ELR (cell line): Measurements from ENCODE around the gene CACNG3.
"Not testable (repeated sequence)": the region's sequence is repeated elsewhere in the genome, so short reads cannot be mapped to it uniquely, and the experiment has no call there.

Source experiments
- DNase-seq: peaks from one replicate; pipeline ENCODE4 v3.0.0-alpha.2; 2015; ENCODE audit warnings: low read depth

CACNG3 gene

DNA sequence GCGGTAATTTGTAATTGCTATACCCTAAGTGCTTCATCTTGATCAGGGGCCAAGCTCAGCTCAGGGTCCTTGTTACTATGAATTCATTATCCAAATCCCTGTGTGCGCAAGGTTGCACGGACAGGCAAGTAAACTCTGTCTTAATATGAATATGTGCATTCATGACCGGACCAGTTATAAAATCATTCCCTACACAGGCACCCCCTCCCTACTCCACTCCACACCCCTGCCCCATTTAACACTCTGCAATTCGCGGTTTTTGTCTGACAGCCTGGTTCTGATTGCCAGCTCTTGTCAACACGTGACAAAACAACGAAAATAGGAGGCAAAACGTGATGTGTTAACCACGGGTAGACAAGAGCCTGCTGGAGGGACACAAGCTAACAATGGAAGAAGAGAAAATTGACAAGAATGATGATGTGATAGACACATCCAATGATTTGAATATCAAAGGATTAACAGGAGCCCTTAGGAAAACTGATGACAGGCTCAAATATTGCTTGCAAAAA is 76.5 kb downstream of the CACNG3 start:
- DNase-seq, result no peak

DNA sequence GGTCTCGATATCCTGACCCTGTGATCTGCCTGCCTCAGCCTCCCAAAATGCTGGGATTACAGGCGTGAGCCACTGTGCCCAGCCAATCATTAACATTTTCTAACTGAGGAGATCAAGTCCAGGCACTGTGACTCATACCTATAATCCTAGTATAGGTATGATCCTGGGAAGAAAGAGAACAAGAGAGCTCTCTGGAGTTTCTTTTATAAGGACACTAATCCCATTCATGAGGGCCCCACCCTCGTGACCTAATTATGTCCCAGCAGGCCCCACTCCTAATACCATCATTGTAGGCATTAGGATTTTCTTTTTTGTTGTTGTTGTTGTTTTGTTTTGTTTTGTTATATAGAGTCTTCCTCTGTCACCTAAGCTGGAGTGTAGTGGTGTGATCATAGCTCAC is 80.4 kb downstream of the CACNG3 start:
- DNase-seq, result no peak

DNA sequence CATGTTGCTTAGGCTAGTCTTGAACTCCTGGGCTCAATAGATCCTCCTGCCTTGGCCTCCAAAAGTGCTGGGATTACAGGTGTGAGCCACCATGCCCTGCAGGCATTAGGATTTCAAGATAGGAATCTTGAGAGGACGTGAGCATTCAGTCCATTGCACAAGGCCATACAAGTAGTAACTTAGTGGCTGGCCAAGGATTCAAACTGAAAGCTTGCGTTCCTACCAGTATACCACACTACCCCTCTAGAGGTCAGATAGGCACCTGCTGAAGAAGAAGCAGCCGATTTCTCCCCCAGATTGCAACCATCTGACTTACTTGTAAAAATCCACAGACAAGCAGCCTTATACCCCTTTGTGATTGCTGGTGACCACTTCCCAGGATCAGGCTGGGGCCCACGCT is 80.9 kb downstream of the CACNG3 start:
- no peak for DNase-seq

DNA sequence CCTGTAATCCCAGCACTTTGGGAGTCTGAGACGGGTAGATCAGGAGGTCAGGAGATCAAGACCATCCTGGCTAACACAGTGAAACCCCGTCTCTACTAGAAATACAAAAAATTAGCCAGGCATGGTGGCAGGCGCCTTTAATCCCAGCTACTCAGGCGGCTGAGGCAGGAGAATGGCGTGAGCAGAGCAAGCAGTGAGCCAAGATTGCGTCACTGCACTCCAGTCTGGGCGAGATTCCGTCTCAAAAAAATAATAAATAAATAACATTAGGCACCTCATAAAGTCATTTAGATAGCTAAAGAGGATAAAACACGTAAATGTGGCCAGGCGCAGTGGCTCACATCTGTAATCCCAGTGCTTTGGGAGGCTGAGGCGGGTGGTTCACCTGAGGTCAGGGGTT is 87.7 kb downstream of the CACNG3 start:
- DNase-seq, result not testable (repeated sequence)

DNA sequence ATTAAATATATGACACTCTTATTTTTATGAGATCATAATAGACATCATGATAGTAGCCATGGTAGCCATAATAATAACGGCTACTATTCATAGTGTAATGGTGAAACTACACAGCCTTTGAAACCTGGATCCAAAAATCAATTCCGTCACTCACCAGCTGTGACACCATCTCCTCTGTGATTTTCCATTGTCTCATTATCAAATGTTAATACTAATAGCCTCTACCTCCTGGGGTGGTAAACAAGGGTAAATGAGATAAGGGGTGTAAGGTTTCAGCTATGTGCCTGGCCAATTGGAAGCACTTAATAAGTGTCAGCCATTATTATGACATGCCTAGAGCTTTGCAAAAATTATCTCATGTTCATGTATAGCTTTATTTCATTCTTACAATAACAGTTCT is 88.6 kb downstream of the CACNG3 start:
- no peak for DNase-seq

DNA sequence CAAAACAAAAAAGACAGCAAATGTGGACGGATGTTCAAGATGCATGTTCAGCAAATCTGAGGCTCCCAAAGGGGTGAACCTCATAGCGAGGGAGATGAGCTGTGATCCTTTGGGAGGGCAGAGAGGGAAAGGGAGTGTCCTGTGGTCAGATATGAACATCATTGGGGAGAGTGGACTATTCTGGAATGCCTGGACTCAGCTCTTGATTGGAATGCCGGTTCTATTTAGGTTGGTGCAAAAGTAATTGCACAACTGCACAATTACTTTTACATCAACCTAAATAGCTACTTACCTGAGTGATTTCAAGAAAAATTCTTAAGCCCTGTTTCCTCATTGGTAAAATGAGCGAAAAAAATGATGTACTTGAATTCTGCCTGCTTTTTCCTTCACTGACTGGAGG is 89.6 kb downstream of the CACNG3 start:
- DNase-seq, result no peak

DNA sequence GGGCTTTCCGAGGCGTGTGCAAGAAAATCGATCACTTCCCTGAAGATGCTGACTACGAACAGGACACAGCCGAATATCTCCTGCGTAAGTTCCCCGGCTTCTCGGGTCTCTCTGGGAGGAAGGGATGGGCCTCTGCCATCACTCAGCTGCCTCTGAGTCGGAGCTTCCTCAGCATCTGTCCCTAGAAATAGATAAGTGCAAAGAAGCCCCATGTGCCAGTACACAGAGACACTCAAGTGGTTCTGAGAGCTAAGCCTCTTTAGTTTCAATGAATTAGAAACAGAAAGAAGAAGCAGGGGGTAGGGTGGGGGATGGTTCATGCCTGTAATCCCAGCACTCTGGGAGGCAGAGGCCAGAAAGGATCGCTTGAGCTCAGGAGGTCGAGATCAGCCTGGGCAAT is 90.6 kb downstream of the CACNG3 start:
- no peak for DNase-seq

DNA sequence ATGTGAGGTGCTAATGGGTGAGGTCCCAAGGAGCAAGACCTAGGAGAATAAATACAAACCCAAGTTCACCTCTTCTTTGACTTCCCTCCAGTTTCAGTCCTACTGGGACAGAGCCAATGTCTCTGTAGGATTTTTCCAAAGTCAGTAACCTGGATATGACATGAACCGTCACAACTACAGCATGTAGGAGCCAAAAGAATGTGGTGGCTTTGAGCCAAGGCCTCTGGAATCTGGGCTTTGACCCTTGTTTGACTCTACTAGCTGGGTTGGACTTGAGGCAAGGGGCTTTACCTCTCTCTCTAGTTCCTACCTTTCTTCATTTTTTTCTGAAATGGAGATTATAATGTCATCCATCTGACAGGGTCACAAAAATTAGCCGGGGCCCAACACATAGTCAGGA is 91.4 kb downstream of the CACNG3 start:
- no peak for DNase-seq

DNA sequence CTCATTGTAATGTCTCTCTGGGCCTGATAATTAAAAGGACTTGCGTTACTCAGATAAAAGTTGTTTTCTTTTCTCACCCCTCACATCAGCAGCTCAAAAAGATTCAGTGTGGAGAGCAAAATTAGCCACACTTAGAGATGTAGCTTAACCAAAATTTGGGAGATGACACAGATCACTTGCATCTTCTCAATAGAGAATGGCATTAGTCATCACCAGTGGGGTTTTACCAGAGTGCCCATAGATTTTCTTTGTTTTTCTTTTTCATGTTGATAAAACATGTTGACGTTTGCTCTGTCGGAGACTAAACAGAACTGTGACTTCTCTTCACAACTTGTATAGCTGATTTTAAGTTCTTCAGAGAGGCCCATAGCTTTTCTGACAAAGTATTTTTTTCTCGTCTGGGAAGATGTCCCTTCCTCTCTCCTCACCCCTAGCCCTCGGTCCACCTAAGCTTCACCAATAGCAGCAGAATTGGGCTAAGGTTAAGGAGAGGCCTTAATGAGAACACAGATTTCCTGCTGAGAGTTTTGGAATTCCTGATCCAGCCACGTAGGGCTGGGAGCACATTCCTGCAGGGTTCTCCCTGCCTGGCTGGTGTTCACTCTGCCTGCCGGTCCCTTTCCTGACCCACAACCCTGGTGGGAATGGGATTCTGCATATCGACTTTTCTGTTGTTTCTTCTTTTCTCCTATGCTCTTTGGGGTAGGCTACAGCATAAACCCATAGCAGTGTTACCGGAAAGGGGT is 92.6 kb downstream of the CACNG3 start:
- DNase-seq, result no peak

DNA sequence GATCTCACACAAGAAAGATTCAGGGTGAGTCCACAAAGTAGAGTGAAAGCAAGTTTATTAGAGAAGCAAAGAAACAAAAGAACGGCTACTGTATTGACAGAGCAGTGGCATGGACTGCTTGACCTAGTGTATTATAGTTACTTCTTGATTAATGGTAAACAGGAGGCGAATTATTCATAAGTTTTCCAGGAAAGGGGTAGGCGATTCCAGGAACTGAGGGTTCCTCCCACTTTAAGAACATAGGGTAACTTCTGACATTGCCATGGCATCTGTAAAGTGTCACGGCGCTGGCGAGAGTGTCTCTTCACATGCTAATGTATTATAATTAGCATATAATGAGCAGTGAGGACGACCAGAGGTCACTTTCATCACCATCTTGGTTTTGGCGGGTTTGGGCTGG is 93.2 kb downstream of the CACNG3 start:
- DNase-seq, result no peak

DNA sequence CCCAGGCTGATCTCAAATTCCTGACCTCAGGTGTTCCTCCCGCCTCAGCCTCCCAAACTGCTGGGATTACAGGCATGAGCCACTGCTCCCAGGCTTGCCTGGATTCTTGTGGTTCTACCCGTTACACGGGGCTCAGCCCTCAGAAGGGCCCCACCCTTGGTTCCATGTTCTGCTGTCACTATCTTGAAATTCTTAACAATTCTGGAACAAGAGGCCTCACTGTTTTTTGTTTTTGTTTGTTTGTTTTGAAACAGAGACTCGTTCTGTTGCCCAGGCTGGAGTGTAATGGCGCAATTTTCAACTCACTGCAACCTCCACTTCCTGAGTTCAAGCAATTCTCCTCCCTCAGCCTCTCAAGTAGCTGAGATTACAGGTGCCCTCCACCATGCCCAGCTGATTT is 96.6 kb downstream of the CACNG3 start:
- DNase-seq, result no peak

DNA sequence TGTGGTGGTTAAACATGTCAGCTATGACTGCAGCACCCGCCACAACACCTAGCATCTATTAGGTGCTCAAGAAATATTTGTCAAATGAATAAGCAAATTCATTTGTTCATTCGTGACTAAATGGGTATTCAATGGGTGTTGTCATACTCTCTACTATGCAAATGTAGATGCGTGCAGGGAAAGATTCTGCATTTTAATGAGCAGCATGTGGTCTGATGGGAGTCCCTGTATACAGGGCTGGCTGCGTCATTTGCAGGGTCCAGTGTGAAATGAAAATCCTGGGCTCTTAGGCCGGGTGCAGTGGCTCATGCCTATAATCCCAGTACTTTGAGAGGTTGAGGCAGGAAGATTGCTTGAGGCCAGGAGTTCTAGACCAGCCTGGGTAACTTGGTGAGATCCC is 97.5 kb downstream of the CACNG3 start:
- DNase-seq, result no peak

DNA sequence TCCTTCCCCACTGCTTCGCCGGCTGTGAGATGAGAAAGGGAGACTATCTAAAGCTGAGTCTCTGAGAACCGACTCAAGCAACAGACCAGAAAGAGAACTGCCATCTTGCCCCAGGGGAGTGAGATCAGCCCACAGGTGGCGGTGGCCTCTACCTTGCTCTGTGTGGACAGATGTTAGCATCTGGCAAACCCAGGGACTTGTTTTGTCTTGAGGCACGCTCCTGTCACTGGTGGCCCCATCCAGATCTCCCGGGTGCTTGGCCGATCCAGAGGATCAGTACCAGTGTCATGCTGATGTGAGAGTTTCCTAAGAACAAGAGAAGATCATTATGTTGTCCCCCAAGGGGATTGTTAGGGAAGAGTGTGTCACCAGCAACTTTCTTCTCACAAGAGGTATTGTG is 101.4 kb downstream of the CACNG3 start:
- no peak for DNase-seq

DNA sequence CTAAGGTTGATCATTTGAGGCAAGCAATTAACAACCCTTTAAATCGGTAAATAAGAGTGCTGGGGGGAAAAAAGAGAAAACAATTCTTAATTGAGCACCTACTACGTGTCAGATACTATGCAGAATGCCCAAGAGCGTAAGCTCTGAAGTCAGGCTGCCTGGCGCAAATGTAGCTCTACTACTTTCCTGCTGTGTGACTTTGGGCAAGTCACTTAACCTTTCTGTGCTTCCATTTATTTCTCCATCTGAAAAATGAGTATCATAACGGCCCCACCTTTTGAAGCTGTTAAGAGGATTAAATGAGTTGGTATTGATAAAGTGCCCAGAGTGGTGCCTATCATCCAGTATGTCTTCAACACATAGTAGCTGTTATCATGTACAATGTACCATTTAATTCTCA is 102.0 kb downstream of the CACNG3 start:
- no peak for DNase-seq

DNA sequence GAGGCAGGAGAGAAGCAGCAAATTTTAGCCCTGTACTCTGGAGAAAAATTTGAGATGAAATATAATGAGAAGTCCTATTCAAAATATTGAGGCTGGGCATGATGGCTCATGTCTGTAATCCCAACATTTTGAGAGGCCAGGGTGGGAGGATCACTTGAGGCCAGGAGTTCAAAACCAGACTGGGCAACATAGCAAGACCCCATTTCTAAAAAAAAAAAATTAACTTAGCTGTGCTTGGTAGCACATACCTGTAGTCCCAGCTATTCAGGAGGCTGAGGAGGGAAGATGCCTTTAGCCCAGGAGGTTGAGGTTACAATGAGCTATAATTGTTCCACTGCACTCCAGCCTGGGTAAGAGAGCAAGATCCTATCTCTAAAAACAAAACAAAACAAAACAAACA is 103.4 kb downstream of the CACNG3 start:
- no peak for DNase-seq

DNA sequence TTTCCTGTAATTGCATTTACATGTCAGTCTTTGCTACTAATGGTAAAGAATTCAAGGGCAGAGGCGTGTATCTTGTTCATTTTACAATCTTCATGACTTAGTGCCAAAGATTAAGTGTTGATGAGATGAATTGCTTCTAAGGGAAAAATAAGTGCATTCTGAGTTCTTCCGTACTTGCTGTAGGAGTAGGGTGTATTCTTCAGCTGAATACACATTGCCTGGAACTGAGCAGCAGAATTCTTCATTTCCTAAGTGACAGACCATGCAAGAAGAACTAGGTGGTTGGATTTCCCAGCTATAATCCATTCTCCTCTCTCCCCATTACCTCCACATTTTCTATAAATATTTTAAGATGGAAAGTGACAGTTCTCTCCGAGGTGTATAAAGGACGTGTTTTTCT is 104.8 kb downstream of the CACNG3 start:
- DNase-seq, result no peak

DNA sequence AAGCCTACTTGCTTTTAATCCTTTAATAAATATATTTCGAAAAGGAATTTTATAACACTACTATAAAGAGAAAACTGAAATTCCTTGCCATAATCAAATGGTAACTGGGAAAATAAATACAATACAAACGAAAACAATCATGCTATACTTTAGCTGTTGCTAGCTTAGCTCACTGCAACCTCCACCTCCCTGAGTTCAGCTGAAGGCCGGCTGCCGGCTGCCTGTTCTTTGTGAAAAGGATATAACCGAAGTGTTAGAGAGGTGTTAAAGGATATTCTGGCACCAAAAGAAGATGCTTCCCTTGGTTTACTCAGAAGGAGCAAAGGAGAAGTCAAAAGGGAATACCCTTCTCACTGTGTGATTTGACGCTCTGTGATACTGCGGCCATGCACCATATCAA is 108.5 kb downstream of the CACNG3 start:
- DNase-seq, result no peak

DNA sequence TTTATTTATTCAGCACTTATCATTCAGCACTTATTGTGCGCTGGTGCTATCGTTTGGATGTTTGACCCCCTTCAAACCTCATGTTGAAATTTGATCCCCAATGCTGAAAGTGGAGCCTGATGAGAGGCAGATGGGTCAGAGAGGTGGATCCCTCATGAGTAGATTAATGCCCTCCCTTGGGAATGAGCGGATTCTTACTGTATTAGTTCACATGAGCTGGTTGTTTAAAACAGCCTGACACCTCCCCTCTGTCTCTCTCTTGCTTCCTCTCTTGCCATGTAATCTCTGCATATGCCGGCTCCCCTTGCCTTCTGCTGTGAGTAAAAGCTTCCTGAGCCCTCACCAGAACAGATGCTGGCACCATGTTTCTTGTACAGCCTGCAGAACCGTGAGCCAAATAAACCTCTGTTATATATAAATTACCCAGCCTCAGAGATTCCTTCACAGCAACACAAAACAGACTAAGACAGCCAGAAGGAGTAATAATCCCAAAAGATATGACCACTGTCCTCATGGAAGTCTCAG is 111.1 kb downstream of the CACNG3 start:
- DNase-seq, result no peak

DNA sequence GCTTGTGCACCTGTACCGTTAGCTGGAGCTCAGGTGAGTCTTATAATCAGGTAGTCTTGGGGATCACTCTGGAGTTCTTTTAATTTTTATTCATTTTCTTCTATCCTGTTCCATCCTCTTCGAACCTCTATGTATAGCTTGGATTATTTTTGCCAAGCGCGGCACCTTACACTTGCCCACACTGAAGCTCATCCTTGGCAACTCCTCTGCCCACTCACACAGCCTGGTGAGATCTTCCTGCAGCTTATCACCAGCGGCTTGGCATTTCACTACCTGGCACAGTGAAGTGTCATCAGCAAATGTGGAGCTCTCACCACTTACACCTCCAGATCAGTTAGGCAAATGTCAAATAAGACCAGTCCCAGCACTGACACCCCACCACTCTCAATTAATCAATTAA is 116.7 kb downstream of the CACNG3 start:
- no peak for DNase-seq

DNA sequence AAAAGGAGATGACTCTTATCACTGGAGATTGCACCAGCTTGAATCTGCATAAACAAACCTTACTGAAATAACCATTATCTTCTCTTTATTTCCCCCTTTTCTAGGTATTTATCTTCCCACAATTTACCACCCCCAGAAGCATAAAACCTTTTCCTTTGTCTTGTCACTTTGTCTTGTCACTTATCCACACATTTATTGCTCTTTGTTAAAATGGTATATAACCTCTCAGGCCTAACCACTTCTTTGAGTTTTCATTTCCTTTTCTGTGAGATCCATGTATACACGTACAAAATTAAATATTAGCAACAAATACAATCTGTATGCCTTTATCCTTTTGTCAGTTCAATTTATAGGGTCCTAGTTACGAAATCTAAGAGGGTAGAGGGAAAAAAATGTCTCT is 122.9 kb downstream of the CACNG3 start:
- no peak for DNase-seq

DNA sequence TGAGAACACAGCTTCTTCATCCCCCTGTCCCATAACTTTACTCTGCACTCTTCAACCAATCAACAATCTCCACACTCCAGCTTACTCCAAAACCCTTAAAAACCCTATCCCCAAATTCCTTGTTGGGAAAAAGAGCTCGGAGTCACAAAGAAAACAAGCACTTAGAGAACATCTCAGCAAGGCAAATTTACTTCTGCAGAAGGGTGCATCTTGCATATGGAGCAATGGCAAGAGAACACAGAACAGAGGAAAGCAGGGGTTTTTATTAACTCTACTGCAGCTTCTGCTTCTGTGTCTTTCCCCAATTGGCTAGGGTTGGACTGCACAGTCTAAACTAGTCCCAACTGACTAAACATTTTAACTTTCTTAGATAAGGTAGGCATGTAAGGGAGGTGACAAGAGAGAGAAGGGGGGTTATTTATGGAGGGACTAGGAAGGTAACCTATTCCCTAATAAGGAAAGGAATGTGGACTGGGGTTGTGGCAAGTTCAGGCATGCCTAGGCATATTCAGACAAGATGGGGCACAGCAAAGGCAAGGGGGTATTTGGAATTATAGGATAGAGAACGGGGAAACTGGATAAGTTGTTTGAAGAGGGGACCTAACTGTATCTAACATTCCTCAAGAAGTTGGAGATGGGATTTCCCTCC is 125.5 kb downstream of the CACNG3 start:
- DNase-seq, result no peak

DNA sequence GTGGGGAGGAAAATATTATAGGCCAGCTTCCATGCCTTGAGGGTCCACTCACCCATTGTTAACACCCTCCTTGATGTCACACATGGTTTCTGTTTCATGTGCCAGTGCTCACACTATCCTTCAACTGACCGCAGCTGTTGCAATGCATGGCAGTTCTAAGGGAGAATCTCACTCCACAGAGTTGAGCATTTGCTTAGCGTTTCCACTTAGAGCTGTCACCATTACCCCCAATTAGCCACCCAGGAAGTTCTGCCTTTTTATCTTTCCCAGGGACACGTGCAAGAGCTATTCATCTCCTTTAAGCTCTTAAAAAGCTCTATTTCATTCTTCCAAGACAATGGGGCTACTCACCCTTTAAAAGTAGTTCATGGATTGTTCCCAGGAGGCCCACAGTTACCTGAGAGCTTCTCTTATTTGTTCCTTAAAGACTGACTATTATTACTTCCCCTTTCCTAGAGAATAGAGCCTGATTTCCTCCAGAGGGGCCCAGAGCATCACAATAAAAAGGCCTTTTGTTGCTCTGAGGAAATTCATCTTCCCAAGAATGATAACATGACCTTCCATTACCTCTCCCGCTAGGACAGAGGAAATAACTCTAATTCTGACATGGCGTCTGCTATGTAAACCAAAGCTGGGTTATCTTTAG is 126.8 kb downstream of the CACNG3 start:
- no peak for DNase-seq

DNA sequence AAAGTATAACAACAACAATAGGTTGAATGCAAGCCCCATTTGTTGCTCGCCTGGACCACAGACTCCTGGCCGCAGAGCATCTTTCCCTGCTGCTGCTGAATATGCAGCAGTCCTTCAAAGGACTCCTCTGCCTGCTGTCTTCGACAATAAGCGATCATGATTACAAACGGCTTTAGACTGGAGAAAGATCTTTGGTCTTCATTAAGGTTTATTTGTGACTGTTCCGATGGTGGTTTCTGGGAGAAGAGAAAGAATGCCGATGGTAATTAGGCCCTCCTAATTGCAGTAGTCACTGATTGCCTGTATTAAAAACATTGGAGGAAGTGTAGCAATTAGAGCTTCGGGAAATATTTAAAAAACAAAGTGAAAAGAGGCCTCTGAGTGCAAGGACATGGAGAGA is 138.2 kb downstream of the CACNG3 start:
- no peak for DNase-seq
